ENCODE results near the gene PRH2.

The PRH2 gene

DNA sequence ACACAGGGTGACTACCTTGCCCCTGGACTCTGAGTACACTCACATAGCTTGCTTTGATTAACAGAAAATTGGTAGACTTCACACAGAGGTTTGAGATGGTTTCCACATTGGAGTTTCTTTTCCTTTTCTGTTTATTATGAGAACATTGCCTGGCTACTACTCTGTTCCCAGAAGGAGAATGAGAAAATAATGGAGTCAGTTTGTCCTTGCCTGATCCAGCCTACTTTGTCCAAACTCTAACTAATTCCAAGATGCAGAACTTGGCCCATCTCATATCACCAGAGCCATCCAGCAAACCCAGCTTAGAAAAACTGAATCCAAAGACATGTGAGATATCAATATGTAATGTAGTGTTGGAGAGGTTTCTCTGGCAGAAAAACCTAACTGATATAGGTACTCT lies 37.3 kb downstream of the PRH2 start:
- no peak overlapping the region for H3K4me3 ChIP-seq (replicated peaks; ENCODE audit: insufficient read depth, low read length)

DNA sequence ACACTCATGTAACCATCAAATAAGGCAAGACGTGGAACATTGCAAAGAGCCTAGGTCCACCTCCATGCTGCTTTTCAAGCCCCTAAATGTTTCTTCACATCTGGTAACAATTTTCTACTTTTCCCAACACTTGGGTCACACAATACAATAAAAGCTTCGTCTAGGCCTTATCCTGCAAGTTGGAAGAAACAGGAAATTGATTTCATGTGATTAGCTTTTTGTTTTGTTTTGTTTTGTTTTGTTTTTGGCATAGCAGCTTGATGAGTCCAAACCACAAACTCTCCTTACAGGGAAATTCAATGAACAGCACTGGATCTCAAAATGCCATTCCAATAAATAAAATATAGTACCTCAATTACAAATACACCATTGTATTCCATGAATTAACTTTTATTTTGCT lies 38.4 kb downstream of the PRH2 start:
- H3K4me3 ChIP-seq (replicated peaks; ENCODE audit: insufficient read depth, low read length) = no peak overlapping the region
- no peak overlapping the region for H3K27ac ChIP-seq (replicated peaks)
- DNase-seq (ENCODE audit: low read depth in 1 of 2, low spot score in 1 of 2) = no peak
- no peaks in the 10 kb centered on the region for H3K27me3 ChIP-seq (ENCODE audit: insufficient read depth, poor library complexity, severe bottlenecking)
- TF ChIP-seq, protein P1, sequence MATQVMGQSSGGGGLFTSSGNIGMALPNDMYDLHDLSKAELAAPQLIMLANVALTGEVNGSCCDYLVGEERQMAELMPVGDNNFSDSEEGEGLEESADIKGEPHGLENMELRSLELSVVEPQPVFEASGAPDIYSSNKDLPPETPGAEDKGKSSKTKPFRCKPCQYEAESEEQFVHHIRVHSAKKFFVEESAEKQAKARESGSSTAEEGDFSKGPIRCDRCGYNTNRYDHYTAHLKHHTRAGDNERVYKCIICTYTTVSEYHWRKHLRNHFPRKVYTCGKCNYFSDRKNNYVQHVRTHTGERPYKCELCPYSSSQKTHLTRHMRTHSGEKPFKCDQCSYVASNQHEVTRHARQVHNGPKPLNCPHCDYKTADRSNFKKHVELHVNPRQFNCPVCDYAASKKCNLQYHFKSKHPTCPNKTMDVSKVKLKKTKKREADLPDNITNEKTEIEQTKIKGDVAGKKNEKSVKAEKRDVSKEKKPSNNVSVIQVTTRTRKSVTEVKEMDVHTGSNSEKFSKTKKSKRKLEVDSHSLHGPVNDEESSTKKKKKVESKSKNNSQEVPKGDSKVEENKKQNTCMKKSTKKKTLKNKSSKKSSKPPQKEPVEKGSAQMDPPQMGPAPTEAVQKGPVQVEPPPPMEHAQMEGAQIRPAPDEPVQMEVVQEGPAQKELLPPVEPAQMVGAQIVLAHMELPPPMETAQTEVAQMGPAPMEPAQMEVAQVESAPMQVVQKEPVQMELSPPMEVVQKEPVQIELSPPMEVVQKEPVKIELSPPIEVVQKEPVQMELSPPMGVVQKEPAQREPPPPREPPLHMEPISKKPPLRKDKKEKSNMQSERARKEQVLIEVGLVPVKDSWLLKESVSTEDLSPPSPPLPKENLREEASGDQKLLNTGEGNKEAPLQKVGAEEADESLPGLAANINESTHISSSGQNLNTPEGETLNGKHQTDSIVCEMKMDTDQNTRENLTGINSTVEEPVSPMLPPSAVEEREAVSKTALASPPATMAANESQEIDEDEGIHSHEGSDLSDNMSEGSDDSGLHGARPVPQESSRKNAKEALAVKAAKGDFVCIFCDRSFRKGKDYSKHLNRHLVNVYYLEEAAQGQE (IDR thresholded peaks at IDR 0.05; ENCODE audit: insufficient replicate concordance, low read depth) = no peak
- TF ChIP-seq, protein P2, sequence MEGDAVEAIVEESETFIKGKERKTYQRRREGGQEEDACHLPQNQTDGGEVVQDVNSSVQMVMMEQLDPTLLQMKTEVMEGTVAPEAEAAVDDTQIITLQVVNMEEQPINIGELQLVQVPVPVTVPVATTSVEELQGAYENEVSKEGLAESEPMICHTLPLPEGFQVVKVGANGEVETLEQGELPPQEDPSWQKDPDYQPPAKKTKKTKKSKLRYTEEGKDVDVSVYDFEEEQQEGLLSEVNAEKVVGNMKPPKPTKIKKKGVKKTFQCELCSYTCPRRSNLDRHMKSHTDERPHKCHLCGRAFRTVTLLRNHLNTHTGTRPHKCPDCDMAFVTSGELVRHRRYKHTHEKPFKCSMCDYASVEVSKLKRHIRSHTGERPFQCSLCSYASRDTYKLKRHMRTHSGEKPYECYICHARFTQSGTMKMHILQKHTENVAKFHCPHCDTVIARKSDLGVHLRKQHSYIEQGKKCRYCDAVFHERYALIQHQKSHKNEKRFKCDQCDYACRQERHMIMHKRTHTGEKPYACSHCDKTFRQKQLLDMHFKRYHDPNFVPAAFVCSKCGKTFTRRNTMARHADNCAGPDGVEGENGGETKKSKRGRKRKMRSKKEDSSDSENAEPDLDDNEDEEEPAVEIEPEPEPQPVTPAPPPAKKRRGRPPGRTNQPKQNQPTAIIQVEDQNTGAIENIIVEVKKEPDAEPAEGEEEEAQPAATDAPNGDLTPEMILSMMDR (IDR thresholded peaks at IDR 0.05; ENCODE audit: insufficient read depth, low read length) = no peak
- no peak for TF ChIP-seq GABPA (IDR thresholded peaks at IDR 0.05; ENCODE audit: low read depth)
- TF ChIP-seq SPI1 (IDR thresholded peaks at IDR 0.05; ENCODE audit: borderline replicate concordance, low read depth) = no peak
- no peak for TF ChIP-seq POLR2AphosphoS5 (IDR thresholded peaks at IDR 0.05; ENCODE audit: low read depth)

More for the DNA sequence above, 37.3 kb downstream of the PRH2 start:
- no peak for DNase-seq (ENCODE audit: low read depth in 1 of 2, low spot score in 1 of 2)
- TF ChIP-seq POLR2AphosphoS5 (IDR thresholded peaks at IDR 0.05; ENCODE audit: low read depth) = no peak
- TF ChIP-seq GABPA (IDR thresholded peaks at IDR 0.05; ENCODE audit: low read depth) = no peak
- TF ChIP-seq, protein P1 (IDR thresholded peaks at IDR 0.05; ENCODE audit: insufficient replicate concordance, low read depth) = no peak
- no peak for TF ChIP-seq SPI1 (IDR thresholded peaks at IDR 0.05; ENCODE audit: borderline replicate concordance, low read depth)
- TF ChIP-seq, protein P2 (IDR thresholded peaks at IDR 0.05; ENCODE audit: insufficient read depth, low read length) = no peak
- Histone ChIP-seq H3K27me3 (ENCODE audit: insufficient read depth, poor library complexity, severe bottlenecking) (no peaks in the 10 kb centered on the region), H3K27ac (replicated peaks) (no peak overlapping the region)

DNA sequence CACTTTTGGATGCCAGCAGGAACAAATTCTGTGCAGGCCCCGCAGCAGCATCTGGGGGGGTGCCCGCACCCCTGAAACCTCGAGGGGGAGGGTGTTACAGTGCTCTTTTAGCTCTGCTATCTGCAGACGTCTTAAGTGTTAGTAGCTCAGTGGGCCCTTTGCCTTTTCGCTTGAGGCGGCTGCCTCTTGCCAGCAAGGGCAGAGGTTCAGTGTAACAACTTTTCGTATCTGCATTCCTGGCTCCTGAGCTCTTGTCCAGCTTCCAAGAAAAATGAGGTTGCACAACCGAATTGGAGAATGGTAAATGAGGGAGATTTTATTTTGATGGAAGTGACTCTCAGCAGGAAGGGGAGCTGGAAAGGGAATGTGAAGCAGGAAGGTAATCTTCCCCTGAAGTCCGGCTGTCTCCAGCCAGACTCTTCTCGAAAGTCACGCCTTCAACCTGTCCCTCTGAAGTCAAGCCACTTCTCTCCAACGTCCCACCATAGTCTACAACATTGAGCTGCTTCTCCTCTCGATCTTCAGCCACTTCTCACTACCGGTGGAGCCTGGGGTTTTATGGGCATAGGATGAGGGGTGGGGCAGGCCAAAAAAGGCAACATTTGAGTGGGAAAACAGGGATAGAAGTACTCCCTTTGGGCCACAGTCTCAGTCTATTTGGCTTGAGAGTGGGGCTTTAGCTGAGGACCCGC lies 39.9 kb downstream of the PRH2 start:
- Histone ChIP-seq H3K27me3 (ENCODE audit: insufficient read depth, poor library complexity, severe bottlenecking) (no peaks in the 10 kb centered on the region), H3K27ac (replicated peaks) (no peak overlapping the region), H3K4me3 (replicated peaks; ENCODE audit: insufficient read depth, low read length) (no peak overlapping the region)
- no peak for DNase-seq (ENCODE audit: low read depth in 1 of 2, low spot score in 1 of 2)
- TF ChIP-seq, protein P1 (IDR thresholded peaks at IDR 0.05; ENCODE audit: insufficient replicate concordance, low read depth) = no peak
- TF ChIP-seq, protein P2 (IDR thresholded peaks at IDR 0.05; ENCODE audit: insufficient read depth, low read length) = no peak
- TF ChIP-seq GABPA (IDR thresholded peaks at IDR 0.05; ENCODE audit: low read depth) = no peak
- no peak for TF ChIP-seq POLR2AphosphoS5 (IDR thresholded peaks at IDR 0.05; ENCODE audit: low read depth)
- no peak for TF ChIP-seq SPI1 (IDR thresholded peaks at IDR 0.05; ENCODE audit: borderline replicate concordance, low read depth)

Measured in HL-60 (cell line).